Measurements from ENCODE around the gene TNFSF18. TPM values are rescaled to one million over a fixed set of nuclear protein-coding genes. Genes with fewer than 3 reads are reported as not detected.
"Not testable (repeated sequence)": the region's sequence is repeated elsewhere in the genome, so short reads cannot be mapped to it uniquely, and the experiment has no call there.

TNFSF18 gene
- total RNA-seq, 1 donor from 2014 or later, result 0.24 TPM

DNA sequence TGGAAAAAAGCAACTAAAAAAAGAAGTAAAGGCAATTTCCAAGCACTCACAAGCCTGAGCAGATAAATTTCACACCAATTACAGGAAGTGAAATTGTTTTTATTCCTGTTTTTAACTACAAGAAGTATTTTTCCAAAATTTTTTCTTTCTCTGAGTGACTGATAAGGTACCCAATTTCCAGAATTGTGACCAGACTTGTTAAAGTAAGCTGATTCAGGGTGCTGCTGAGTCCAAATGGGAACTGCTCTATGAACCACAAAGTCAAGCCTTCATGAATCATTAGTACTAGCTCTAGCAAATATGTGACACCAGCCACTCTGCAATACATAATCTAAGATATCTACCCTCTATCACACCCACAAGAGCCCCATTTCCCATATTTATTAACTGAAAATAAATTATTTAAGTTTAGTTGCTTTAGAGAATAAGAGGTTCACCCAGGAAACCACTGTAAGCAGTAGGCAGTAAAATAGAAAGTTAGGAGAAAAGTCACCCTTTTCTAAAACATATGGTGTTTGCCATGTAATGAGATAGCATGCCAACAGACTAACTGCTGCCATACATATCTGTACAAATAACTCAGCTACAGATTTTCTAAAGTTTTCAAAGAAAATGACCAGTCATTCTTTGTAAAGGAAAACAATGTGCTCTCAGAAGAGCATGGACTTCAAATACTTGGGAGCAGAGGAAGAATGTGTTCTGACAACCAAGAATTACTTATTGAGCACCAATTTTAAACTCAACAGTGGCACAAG, 43.1 kb upstream of the TNFSF18 start:
- no peak for DNase-seq
- Histone ChIP-seq H3K27me3 (ENCODE audit: low read depth) (no peaks in the 10 kb centered on the region), H3K9me3 (no peaks in the 10 kb centered on the region), H3K4me3 (no peak overlapping the region), H3K27ac (no peak overlapping the region), H3K4me1 (no peaks in the 10 kb centered on the region), H3K36me3 (no peaks in the 10 kb centered on the region)
- no peak for TF ChIP-seq CTCF (IDR thresholded peaks at IDR 0.05)
- no peak for ATAC-seq
- intact Hi-C loops (cut with DNase I), result no loop called here

GRCh38 chr1:173084292-173084691, 33.6 kb upstream of the TNFSF18 start:
- intact Hi-C loops (cut with DNase I), result no loop called here

DNA sequence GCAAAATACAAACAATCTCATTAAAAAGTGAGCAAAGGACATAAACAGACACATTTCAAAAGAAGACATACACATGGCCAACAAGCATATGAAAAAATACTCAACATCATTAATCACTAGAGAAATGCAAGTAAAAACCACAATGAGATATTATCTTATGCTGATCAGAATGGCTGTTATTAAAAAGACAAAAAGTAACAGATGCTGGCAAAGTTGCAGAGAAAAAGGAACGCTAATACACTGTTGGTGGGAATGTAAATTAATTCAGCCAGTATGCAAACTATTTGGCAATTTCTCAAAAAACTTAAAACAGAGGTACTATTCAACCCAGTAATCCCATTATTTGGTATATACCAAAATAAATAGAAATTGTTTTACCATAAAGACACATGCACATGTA, 32.2 kb upstream of the TNFSF18 start:
- intact Hi-C loops (cut with DNase I), result no loop called here
- DNase-seq (no peak), ATAC-seq (no peak)
- no peak for TF ChIP-seq CTCF (IDR thresholded peaks at IDR 0.05)
- H3K4me3 ChIP-seq, result no peak overlapping the region
- no peaks in the 10 kb centered on the region for H3K4me1 ChIP-seq
- H3K36me3 ChIP-seq, result no peaks in the 10 kb centered on the region
- no peak overlapping the region for H3K27ac ChIP-seq
- H3K27me3 ChIP-seq (ENCODE audit: low read depth), result no peaks in the 10 kb centered on the region
- no peaks in the 10 kb centered on the region for H3K9me3 ChIP-seq

More at GRCh38 chr1:173084292-173084691, 33.6 kb upstream of the TNFSF18 start:
- Histone ChIP-seq H3K36me3 (no peaks in the 10 kb centered on the region), H3K27ac (no peak overlapping the region), H3K4me3 (no peak overlapping the region), H3K27me3 (ENCODE audit: low read depth) (no peaks in the 10 kb centered on the region), H3K9me3 (no peaks in the 10 kb centered on the region), H3K4me1 (no peaks in the 10 kb centered on the region)
- no peak for DNase-seq
- no peak for TF ChIP-seq CTCF (IDR thresholded peaks at IDR 0.05)
- no peak for ATAC-seq

- H3K27me3 ChIP-seq (ENCODE audit: low read depth); H3K36me3 ChIP-seq; H3K27ac ChIP-seq; ATAC-seq; DNase-seq; H3K4me1 ChIP-seq; intact Hi-C loops (cut with DNase I); H3K9me3 ChIP-seq; H3K4me3 ChIP-seq: not testable (repeated sequence)
Measured at GRCh38 chr1:173074217-173074616, 23.5 kb upstream of the TNFSF18 start.

- no peak overlapping the region for H3K27ac ChIP-seq
- intact Hi-C loops (cut with DNase I), result no loop called here
- no peaks in the 10 kb centered on the region for H3K36me3 ChIP-seq
- DNase-seq (no peak), ATAC-seq (no peak)
- H3K4me3 ChIP-seq, result no peak overlapping the region
- peaks cover 5% of the 10 kb centered on the region for H3K4me1 ChIP-seq
- TF ChIP-seq CTCF (IDR thresholded peaks at IDR 0.05), result no peak
- H3K9me3 ChIP-seq, result no peaks in the 10 kb centered on the region
- H3K27me3 ChIP-seq (ENCODE audit: low read depth), result no peaks in the 10 kb centered on the region
Measured at GRCh38 chr1:173064011-173064410, 13.3 kb upstream of the TNFSF18 start.

DNA sequence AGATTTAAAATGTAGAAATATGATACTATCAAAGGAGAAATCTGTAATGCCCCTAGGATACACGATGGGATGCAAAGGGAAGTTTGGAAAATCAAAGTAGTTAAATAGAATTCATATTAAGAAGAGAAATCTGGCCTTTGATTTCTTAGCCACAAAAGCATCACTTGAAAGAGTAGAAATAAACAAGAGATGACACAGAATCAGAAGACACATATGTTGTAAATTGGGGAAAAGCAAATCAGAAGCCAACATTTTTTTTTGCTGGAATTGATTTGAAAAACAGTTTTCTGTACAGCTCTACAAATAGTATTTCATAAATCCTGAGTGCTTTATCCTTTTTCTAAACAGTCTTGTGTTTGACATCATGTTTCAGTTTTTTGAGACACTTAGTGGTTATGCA, 12.4 kb upstream of the TNFSF18 start:
- Histone ChIP-seq H3K4me3 (no peak overlapping the region), H3K36me3 (no peaks in the 10 kb centered on the region), H3K27ac (no peak overlapping the region), H3K4me1 (peaks cover 5% of the 10 kb centered on the region), H3K9me3 (no peaks in the 10 kb centered on the region), H3K27me3 (ENCODE audit: low read depth) (no peaks in the 10 kb centered on the region)
- DNase-seq (no peak), ATAC-seq (no peak)
- intact Hi-C loops (cut with DNase I), result no loop called here
- TF ChIP-seq CTCF (IDR thresholded peaks at IDR 0.05), result no peak

All from lower lobe of right lung (tissue), 2 donors.